VCaP (cell line): Measurements from ENCODE around the gene CACNA1D.

Experiments used
- H3K27ac ChIP-seq: fragments of 450-650 bp; 2 replicates; pipeline ENCODE4 v1.5.1; 2017
- TF ChIP-seq, protein P1 (sequence below): fragments of 450-650 bp; conservative IDR thresholded peaks from 2 replicates; pipeline ENCODE4 v1.5.1; 2017; ENCODE audit warnings: mild to moderate bottlenecking, moderate library complexity

CACNA1D gene

DNA sequence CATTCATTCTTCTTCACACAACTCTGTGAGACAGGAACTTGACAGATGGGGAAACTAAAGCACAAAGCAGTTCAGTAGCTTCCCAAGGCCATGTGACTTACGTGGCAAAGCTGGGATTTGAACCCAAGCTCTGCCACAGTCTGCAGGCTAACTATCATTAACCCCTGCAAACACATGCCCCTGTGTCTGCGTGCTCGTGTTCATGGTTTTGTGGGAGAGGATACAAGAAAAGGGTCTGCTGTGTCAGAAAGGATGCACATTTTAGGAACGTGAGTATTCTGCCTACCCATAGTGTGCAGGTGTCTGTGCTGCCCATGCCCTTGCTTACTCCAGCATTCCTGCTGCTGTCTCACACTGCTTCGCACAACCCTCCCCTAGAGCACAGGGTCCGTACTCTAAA lies 214.8 kb downstream of the CACNA1D start:
- TF ChIP-seq, protein P1, sequence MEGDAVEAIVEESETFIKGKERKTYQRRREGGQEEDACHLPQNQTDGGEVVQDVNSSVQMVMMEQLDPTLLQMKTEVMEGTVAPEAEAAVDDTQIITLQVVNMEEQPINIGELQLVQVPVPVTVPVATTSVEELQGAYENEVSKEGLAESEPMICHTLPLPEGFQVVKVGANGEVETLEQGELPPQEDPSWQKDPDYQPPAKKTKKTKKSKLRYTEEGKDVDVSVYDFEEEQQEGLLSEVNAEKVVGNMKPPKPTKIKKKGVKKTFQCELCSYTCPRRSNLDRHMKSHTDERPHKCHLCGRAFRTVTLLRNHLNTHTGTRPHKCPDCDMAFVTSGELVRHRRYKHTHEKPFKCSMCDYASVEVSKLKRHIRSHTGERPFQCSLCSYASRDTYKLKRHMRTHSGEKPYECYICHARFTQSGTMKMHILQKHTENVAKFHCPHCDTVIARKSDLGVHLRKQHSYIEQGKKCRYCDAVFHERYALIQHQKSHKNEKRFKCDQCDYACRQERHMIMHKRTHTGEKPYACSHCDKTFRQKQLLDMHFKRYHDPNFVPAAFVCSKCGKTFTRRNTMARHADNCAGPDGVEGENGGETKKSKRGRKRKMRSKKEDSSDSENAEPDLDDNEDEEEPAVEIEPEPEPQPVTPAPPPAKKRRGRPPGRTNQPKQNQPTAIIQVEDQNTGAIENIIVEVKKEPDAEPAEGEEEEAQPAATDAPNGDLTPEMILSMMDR, result no peak
- peak overlapping the region; percentile 78; the same call in 1 of the 2 replicates for H3K27ac ChIP-seq

DNA sequence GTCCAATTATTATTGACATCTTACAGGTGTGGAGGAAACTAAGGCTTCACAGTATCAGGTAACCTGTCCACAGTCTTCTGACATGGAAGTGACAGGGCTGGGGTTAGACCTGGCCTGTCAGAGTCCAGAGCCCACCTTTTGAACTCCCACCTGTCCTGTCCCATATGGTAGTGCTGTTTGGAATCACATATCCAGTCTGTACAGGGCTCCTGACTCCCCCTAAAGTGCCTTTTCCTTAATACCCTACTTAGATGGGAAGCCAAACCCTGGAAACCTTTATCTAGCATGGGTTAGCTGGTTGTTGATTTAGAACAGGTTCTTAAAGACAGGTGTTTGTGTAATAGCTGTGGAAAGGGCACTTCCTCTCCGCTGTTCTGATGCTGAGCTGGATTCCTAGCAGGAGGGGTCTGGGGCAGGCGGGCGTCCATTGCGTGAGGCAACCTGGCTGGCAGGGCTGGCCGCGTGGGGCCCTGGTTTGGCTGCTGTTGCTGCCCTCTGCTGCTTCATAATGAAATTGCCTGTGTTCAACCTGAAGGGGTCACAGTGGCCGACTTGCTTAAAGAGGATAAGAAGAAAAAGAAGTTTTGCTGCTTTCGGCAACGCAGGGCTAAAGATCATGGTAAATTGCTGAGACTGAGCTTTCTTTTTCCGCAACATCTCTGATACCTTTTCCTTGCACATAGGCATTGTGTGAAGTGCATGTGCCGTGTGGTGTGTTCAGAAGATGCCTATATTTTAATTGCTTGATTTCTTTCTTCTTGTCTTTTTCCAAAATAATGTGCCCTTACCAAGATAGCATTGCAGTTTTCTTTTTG lies 215.7 kb downstream of the CACNA1D start:
- H3K27ac ChIP-seq, result peak overlapping the region; percentile 78; the same call in 1 of the 2 replicates
- TF ChIP-seq, protein P1, result peak; percentile 95

DNA sequence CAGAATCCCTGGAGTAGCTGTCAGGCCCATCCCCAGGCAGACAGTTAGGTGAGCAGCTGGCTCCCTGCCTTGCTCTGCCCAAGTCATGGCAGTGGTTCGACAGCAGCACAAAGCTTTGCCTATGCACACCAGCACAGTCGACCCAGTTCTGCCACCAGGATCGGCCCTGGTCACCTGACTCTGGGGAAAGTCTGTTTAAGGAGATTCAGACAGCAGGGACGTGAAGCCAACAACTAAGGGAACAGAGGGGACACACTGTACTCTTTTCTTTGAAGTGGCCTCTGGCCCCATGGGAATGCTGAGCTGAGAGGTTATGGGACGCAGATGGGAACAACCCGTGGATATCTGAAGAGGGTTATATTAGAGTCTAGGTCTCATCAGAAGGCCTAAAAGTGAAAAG lies 217.0 kb downstream of the CACNA1D start:
- TF ChIP-seq, protein P1, result no peak

DNA sequence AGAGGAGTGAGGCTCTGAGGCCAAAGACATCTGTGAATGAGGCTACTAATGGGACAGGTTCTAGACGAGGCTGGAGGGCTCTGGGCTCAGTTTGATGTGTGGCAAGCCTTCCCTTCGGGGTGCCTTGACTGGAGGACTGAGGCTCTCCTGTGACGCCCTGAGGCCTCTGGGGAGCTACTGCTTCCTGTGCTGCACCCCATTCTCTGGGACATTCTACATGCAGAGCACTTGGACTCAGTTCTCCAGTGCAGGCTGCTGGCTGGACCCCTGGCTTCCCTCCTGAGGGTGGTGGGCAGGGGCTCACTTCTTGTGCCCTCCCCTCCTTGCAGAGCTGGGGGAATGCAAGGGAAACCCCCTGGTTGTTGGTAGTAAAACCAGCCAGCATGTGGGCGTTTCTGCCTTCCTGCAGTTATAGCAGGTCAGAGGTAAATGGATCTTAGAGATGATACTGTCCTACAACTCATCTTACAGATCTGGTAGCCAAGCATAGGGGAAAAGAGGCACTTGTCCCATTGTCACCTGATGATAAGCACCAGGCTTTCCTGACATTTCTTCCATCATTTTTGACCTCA lies 218.5 kb downstream of the CACNA1D start:
- TF ChIP-seq, protein P1, result no peak

More for the DNA sequence above, 217.0 kb downstream of the CACNA1D start:
- H3K27ac ChIP-seq, result no peak overlapping the region

DNA sequence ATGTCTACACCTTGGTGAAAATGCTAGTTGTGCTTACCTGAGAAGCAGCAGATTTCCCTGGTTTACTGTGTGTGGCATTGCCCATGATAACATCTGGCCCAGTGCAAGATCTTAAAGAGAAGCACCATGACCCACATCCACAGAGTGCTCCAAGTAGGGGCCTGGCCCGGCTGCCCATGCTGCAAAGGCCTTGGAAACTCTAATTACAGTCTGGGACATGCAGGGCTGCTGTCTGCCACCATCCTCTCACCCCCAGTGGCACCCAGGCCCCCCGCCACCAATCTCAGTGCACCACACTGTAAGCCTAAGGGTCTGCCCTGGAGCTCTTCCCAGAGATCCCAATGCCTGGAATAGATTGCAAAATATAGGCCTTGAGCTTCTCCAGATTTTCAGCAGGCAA lies 219.2 kb downstream of the CACNA1D start:
- no peak overlapping the region for H3K27ac ChIP-seq
- TF ChIP-seq, protein P1, result no peak

More for the DNA sequence above, 218.5 kb downstream of the CACNA1D start:
- no peak overlapping the region for H3K27ac ChIP-seq

DNA sequence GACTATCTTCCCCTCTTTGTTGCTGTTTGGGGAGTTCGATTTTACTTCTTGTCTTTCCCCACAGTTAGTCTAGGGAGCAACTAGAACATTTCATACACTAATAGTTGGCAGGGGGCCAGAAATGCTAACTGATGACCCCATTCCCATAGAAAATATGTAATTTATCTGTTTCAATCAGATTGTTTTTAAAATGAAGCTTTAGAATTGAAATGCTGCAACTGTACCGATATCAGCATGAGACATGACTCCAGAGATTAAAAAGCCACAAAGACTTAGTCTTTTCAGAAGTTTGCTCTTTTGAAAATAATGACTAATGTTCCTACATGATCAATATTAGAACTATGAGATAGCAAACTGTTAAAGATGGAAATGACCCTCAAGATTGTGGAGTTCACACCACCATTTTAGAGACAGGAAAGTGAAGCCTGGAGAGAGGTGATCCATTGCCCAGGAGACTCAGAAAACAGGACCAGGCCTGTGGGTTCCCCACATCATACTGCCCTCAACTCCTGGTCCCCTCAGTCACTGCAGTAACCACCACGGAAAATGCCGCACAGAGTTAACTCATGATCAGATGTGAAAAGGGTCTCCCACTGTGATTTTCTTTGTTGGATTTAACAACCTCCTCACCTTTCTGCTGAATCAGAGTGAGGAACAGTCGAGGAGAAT lies 221.5 kb downstream of the CACNA1D start:
- TF ChIP-seq, protein P1, result no peak
- no peak overlapping the region for H3K27ac ChIP-seq

DNA sequence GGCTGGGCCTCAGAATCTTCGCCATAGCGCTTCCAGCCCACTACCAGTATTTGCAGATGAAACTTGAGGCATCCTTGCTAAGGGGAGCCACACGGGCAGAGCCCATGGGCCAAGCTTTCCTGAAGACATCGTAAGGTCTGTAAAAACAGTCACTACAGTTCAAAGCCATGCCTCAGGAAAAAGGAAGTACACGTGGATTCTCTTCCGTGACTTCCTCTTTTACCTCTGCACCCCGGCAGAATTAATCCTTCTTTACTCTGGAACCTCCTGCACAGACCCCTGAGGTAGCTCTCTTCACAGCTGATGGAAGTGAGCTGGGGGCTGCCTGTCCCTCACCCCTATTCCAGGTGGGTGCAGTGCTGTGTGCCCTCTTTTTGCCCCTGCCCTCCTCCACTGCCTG lies 222.6 kb downstream of the CACNA1D start:
- TF ChIP-seq, protein P1, result no peak
- no peak overlapping the region for H3K27ac ChIP-seq
